IPS-11a (cell line): Measurements from ENCODE around the gene SLC8A2.
"Not testable (repeated sequence)": the region's sequence is repeated elsewhere in the genome, so short reads cannot be mapped to it uniquely, and the experiment has no call there.

Source experiments
- H3K4me3 ChIP-seq: one replicate; pipeline ENCODE4 v1.5.1; 2013; ENCODE audit warnings: low read depth, low read length, control low read depth

The SLC8A2 gene

DNA sequence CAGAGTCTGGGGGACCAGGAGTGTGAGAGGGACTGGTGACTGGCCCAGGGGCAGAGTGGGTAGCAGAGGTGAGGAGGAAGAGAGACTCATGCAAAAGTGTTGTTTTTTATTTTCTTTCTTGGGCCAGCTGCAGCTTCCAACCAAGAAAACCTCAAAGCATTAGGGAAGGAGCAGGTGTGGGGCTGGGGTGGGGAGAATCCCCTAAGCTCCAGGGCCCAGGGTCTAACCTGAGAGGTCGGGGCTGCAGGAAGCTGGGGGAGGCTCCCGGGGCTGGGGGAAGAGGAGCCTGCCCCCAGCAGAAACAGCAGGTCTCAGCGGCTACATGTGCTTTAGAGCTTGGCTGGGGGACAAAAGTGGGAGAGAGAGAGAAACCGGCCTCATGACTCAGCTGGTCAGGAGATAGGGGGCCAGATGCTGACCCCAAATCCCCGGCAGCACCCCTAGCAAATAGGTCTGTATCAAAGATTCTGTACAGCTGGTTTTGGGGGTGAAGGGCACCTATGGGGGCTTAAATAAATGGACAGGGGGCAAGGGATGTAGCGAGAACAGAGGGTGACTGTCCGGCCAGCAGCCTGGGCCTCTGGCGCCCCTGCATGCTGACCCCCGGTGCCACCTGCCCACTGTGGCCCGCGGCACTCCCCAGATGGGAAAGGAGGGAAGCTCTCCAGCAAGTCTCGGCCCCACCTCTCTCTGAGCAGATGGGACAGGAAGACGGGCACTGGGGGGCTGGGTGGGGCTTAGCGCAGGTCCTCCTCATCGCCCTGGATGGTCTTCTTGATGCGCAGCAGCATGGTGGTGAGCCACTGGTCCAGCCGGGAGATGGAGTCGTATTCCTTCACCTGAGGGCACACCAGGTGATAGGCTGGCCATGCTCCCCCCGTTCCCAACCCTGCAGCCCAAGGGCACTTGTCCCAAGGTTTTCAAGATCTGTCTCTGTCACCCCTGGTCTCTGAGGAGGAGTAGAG lies 16.1 kb upstream of the SLC8A2 start:
- H3K4me3 ChIP-seq, result no peak overlapping the region

DNA sequence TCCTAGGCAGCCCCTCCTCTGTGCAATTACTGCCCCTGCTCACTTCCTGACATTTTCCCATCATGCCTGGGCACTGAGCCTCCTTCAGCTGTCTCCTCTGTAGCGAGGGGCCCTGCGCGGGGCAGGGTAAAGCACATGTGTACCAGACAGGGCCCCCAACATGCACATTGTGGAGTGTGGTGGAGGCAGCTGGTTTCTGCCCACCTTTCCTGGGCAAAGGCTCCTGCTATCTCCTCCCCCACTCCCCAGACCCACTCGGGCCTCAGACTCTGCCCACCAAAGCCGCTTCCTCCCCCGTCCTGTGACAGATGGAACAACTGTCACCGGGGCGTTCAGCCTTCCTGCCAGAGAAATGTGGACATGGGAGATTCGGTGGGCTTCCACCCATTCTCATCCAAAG lies 15.2 kb upstream of the SLC8A2 start:
- no peak overlapping the region for H3K4me3 ChIP-seq

DNA sequence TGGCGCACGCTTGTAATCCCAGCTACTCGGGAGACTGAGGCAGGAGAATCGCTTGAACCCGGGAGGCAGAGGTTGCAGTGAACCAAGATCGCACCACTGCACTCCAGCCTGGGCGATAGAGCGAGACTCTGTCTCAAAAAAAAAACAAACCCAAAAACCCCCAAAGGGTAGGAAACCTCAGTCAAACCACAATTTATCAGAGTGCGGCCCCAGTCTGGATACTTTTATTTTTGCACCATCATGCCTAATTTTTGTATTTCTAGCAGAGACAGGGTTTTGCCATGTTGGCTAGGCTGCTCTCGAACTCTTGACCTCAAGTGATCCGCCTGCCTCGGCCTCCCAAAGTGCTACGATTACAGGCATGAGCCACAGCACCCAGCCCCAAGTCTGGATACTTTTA lies 14.5 kb upstream of the SLC8A2 start:
- H3K4me3 ChIP-seq, result not testable (repeated sequence)

GRCh38 chr19:47485210-47485609 lies 13.5 kb upstream of the SLC8A2 start:
- no peak overlapping the region for H3K4me3 ChIP-seq

DNA sequence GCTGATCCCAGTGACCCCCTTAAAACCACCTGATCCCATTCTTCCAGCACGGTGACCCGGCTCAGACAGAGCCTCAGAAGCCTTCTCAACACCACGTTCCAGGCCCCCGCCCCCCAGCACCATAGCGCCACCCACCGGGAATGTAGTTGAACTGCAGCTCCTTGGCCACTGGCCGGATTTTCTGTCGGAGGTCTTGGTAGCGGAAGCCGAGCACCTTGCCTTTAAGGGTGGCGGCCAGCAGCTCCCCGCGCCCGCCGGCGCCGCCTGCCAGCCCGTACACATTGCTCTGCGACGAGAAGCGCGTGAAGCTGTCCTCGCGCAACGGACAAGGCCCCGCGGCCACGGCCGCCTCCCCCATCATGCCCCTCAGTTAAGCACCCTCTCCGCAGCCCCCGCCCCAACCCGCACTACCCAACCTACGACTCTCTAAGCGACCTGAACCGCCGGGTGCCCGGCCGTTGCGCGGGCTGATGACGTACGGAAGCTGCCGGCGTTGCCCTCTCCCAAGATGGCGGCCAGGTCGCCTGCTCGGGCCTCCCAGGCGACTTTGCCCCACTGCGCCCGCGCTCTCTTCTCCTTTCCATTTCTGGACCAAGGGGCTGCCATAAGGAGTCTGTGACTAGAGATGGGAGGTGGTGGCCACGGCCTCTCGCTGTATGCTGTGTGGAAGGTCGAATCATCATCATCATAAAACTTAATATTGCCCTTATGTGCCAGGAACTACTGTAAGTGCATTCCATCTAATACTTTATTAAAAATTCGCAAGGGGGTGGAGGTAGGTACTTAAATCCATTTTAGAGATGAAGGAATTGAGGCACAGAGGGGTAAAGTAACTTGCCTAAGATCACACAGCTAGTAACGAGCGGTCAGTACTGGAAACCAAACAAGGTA lies 12.4 kb upstream of the SLC8A2 start, which contains the start of gene KPTN:
KPTN (minus strand) TSS at position 420 of the 891 bp plus-strand sequence; CDS start at position 361, 59 bp downstream.
- H3K4me3 ChIP-seq, result peak within 1 kb of the TSS; percentile 87

DNA sequence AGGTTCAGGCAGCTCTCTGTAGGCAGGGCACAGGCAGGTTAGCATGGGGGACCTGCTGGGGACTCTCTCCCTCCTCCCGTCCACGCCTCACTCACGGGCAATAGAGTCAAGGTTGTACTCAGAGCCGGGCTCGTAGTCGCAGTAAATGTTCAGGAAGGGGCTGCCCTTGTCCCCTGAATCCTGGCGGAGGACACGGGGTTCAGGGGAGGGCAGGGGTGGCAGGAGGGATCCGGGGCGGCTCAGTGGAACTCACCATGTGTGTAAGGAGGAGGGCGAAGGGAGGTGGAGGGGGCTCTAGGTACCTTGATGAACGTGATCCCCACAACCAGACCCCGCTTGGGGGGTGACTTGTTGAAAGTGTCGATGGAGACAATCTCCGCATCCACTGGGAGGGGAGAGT lies 11.5 kb upstream of the SLC8A2 start:
- peak overlapping the region; percentile 87 for H3K4me3 ChIP-seq

DNA sequence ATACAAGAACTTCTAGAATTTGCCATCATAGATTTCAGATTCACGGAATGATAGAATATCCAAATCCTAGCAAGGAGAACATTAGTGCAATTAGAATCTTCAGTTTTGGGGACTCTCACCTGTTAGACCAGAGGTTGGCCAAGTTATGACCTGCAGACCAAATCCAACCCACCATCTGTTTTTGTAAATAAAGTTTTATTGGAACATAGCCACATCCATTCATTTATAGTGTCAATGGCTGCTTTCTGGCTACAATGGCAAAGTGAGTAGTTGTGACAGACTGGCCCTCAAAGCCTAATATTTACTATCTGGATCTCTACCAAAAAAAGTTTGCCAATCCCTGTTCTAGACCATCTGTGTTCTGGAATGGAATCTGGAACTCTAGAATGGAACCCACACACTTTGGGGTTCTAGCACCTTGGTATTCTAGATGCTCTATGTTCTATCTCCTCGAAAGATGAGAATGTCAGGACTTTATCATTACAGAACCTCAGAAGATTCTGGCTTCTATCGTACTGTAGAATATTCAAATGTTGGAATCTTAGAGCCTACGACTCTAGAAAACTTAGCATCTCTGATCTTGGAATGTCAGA lies 9.9 kb upstream of the SLC8A2 start:
- H3K4me3 ChIP-seq, result no peak overlapping the region

GRCh38 chr19:47480658-47481057 lies 9.0 kb upstream of the SLC8A2 start:
- no peak overlapping the region for H3K4me3 ChIP-seq

DNA sequence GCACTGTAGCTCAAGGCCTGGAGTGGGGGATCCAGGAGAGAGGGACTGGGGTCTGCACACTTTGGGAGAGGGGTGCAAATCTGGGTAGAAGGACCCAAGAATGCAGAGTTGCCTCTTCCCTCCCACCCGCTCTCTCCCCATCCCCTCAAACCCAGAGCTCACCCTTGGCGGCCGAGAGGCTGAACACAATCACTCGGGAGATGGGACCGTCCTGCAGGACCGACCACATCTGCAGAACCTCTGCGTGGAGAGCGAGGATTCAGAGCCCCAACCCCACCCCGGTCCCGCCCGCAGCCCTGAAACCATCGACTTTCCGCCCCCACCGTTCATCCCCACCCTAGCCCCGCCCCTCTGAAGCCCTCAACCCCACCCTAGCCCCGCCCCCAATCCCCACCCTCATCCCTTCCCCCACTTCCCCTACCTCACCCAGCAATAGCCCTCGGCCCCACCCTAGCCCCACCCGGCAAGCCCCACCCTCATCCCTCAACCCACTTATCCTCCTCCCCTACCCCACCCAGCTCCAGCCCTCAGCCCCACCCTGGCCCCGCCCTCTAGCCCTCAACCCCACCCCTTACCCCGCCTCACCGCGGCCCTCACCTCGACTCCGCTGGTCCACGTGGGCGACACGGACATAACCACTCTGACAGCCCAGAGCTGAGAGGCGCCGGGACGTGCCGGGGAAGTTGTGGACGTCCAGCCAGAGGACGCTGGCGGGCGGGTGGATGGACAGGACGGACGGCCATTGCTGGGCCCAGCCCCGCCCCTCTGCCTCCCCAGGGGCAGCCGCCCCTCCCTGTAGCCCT lies 8.2 kb upstream of the SLC8A2 start:
- H3K4me3 ChIP-seq, result peak overlapping the region; percentile 63

- H3K4me3 ChIP-seq, result no peak overlapping the region
Observed at GRCh38 chr19:47476438-47476972, 4.8 kb upstream of the SLC8A2 start.

- H3K4me3 ChIP-seq, result no peak overlapping the region
Observed at GRCh38 chr19:47475465-47475864, 3.8 kb upstream of the SLC8A2 start.

DNA sequence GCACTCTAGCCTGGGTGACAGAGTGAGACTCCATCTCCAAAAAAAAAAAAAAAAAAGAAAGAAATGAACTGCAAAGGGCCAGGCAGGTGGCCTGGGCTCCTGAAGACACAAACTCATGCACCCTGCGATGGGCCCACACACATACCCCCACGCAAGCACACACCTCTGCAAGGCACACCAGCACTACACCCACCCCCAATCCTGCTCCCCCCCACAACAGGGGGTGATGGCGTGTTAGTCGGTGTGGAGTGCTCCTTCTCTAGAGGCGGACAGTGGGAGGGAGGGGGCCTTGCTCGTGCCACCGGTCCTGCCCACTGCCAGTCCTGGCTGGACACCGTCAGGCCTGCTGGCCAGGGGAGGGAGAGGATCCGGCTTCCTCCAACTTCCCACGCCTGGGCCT lies 1.6 kb upstream of the SLC8A2 start:
- no peak overlapping the region for H3K4me3 ChIP-seq

DNA sequence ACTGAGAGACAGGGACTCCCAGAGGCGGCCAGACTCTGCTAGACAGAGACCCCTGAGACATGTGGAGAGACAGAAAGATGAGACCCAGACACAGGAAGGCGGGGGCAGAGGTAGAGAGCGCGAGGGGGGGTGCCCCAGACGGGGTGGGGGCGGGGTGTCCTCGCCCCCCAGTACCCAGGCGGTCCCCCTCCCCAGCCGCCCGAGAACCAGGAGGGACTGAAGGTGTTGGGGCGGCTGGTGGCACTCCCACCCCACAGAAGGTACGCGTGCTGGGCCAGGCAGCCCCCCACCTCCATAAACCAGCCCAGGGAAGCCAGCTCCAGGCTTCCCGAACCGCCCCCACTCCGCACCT lies 336 bp downstream of the SLC8A2 start:
- H3K4me3 ChIP-seq, result peak overlapping the region; percentile 54

DNA sequence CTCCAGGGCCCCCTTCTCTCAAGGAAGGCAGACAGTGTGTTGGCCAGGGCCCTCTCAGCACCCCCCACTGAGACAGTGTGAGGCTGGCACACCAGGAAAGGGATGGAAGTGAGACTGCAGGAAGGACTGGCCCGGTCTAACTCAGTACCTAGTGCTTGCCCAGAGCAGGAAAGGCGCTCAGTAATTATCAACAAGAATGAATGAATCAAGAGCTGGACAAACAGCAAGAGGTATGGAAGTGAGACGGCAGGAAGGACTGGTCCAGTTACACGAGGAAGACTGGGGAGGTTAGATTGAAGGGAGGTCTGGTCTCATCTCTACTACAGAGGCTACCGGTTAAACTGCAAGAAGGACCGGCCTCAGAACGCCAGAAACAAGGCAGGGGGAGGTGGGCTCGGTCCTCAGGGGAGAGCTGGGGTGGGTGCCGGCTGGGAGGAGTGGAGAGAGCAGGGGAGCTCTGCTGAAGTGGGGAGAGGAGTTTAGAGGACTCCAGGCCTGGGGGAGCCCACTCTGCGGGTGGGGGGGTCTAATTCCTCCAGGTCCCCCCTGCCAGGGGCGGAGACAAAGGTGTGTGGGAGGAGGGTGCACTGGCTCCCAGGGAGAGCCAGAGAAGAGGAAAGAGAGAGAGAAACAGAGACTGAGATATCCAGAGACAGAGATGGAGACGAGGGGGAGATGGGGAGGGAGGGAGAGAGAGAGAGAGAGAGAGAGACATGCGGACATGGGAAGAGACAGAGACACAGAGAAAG lies 1.1 kb downstream of the SLC8A2 start:
- H3K4me3 ChIP-seq, result no peak overlapping the region

DNA sequence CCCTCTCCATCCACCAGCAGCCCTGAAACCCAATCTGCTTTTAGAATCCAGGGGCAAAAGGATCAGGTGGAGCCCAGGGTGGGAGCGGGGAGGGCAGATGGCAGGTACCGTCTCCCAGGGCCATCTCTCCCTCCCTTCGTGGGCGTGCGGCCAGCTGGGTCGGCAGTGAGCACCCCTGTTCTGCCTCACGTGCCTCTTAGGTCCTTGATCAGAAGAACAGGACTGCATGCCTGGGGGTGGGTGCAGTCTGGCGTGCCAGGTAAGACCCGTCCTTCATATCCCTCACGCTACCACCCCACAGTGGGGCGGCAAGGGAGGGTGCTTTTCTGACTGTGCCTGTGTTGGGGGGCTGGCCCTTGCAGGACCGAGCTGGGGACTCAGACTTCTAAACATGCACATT lies 2.0 kb downstream of the SLC8A2 start:
- H3K4me3 ChIP-seq, result no peak overlapping the region

DNA sequence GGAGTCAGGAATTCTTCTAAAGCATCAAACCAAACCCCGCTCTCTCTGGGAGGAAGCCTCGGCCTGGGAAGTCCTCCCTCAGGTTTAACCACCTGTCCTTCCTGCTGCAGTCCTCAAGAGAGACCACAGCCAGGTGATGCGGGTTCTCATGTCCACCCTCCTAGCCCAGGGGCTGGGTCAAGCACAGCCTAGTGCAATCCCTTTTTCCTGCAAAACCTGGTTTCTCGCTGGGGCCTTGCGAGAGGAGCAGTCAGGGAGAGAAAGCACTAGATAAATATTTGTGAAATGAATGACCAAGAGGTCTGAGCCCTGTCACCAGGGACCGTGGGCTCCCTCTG lies 2.4 kb downstream of the SLC8A2 start:
- H3K4me3 ChIP-seq, result no peak overlapping the region

GRCh38 chr19:47467914-47468313 lies 3.8 kb downstream of the SLC8A2 start:
- no peak overlapping the region for H3K4me3 ChIP-seq

GRCh38 chr19:47465957-47466356 lies 5.7 kb downstream of the SLC8A2 start:
- no peak overlapping the region for H3K4me3 ChIP-seq

- no peak overlapping the region for H3K4me3 ChIP-seq
Observed at GRCh38 chr19:47464675-47465419, 6.8 kb downstream of the SLC8A2 start.
